Measurements from ENCODE around the gene KATNIP. TPM values are rescaled to one million over a fixed set of nuclear protein-coding genes. Genes with fewer than 3 reads are reported as not detected.
"Not testable (repeated sequence)": the region's sequence is repeated elsewhere in the genome, so short reads cannot be mapped to it uniquely, and the experiment has no call there.

The KATNIP gene
- polyA plus RNA-seq, 1 donor, result 14.7 TPM

- Histone ChIP-seq H3K9me3 (ENCODE audit: control insufficient read depth, low read depth, low read length) (no peaks in the 10 kb centered on the region), H3K4me3 (ENCODE audit: low read length) (no peak overlapping the region), H3K27me3 (ENCODE audit: control insufficient read depth, insufficient read depth, low read length) (no peaks in the 10 kb centered on the region), H3K4me1 (ENCODE audit: control insufficient read depth, insufficient read depth, low read length) (no peaks in the 10 kb centered on the region), H3K27ac (ENCODE audit: low read length) (no peak overlapping the region), H3K36me3 (ENCODE audit: control insufficient read depth, insufficient read depth, low read length) (no peaks in the 10 kb centered on the region)
- DNase-seq, result no peak
- WGBS (ENCODE audit: insufficient coverage, low lambda C conversion rate), result 100% methylated on average over 1 of the region's 1 CpG
Measured at GRCh38 chr16:27556471-27556870, 6.5 kb downstream of the KATNIP start.

- Histone ChIP-seq H3K36me3 (ENCODE audit: control insufficient read depth, insufficient read depth, low read length) (no peaks in the 10 kb centered on the region), H3K4me1 (ENCODE audit: control insufficient read depth, insufficient read depth, low read length) (no peaks in the 10 kb centered on the region), H3K4me3 (ENCODE audit: low read length) (no peak overlapping the region), H3K27ac (ENCODE audit: low read length) (no peak overlapping the region), H3K9me3 (ENCODE audit: control insufficient read depth, low read depth, low read length) (no peaks in the 10 kb centered on the region), H3K27me3 (ENCODE audit: control insufficient read depth, insufficient read depth, low read length) (no peaks in the 10 kb centered on the region)
- no peak for DNase-seq
- WGBS (ENCODE audit: insufficient coverage, low lambda C conversion rate), result no CpG with 5 or more reads among the region's 3 CpGs
Measured at GRCh38 chr16:27558434-27558833, 8.5 kb downstream of the KATNIP start.

GRCh38 chr16:27558932-27559331 lies 9.0 kb downstream of the KATNIP start:
- H3K27ac ChIP-seq (ENCODE audit: low read length), result no peak overlapping the region
- no peaks in the 10 kb centered on the region for H3K9me3 ChIP-seq (ENCODE audit: control insufficient read depth, low read depth, low read length)
- no peak for DNase-seq
- no peaks in the 10 kb centered on the region for H3K36me3 ChIP-seq (ENCODE audit: control insufficient read depth, insufficient read depth, low read length)
- H3K27me3 ChIP-seq (ENCODE audit: control insufficient read depth, insufficient read depth, low read length), result no peaks in the 10 kb centered on the region
- no peak overlapping the region for H3K4me3 ChIP-seq (ENCODE audit: low read length)
- WGBS (ENCODE audit: insufficient coverage, low lambda C conversion rate), result no CpG with 5 or more reads among the region's 1 CpG
- no peaks in the 10 kb centered on the region for H3K4me1 ChIP-seq (ENCODE audit: control insufficient read depth, insufficient read depth, low read length)

- no CpG with 5 or more reads among the region's 8 CpGs for WGBS (ENCODE audit: insufficient coverage, low lambda C conversion rate)
- DNase-seq, result no peak
- no peak overlapping the region for H3K27ac ChIP-seq (ENCODE audit: low read length)
- no peaks in the 10 kb centered on the region for H3K4me1 ChIP-seq (ENCODE audit: control insufficient read depth, insufficient read depth, low read length)
- no peaks in the 10 kb centered on the region for H3K27me3 ChIP-seq (ENCODE audit: control insufficient read depth, insufficient read depth, low read length)
- no peaks in the 10 kb centered on the region for H3K9me3 ChIP-seq (ENCODE audit: control insufficient read depth, low read depth, low read length)
- H3K4me3 ChIP-seq (ENCODE audit: low read length), result no peak overlapping the region
- H3K36me3 ChIP-seq (ENCODE audit: control insufficient read depth, insufficient read depth, low read length), result no peaks in the 10 kb centered on the region
Measured at GRCh38 chr16:27561216-27561615, 11.3 kb downstream of the KATNIP start.

GRCh38 chr16:27564224-27564623 lies 14.3 kb downstream of the KATNIP start:
- Histone ChIP-seq H3K4me3 (ENCODE audit: low read length) (no peak overlapping the region), H3K4me1 (ENCODE audit: control insufficient read depth, insufficient read depth, low read length) (no peaks in the 10 kb centered on the region), H3K9me3 (ENCODE audit: control insufficient read depth, low read depth, low read length) (no peaks in the 10 kb centered on the region), H3K27me3 (ENCODE audit: control insufficient read depth, insufficient read depth, low read length) (no peaks in the 10 kb centered on the region), H3K27ac (ENCODE audit: low read length) (no peak overlapping the region), H3K36me3 (ENCODE audit: control insufficient read depth, insufficient read depth, low read length) (no peaks in the 10 kb centered on the region)
- no CpG with 5 or more reads among the region's 5 CpGs for WGBS (ENCODE audit: insufficient coverage, low lambda C conversion rate)
- DNase-seq, result no peak

GRCh38 chr16:27566417-27566816 lies 16.5 kb downstream of the KATNIP start:
- H3K9me3 ChIP-seq (ENCODE audit: control insufficient read depth, low read depth, low read length), result no peaks in the 10 kb centered on the region
- H3K4me3 ChIP-seq (ENCODE audit: low read length), result no peak overlapping the region
- no peak overlapping the region for H3K27ac ChIP-seq (ENCODE audit: low read length)
- H3K36me3 ChIP-seq (ENCODE audit: control insufficient read depth, insufficient read depth, low read length), result no peaks in the 10 kb centered on the region
- H3K4me1 ChIP-seq (ENCODE audit: control insufficient read depth, insufficient read depth, low read length), result no peaks in the 10 kb centered on the region
- no peaks in the 10 kb centered on the region for H3K27me3 ChIP-seq (ENCODE audit: control insufficient read depth, insufficient read depth, low read length)
- no peak for DNase-seq
- WGBS (ENCODE audit: insufficient coverage, low lambda C conversion rate), result no CpG with 5 or more reads among the region's 6 CpGs

GRCh38 chr16:27568077-27568476 lies 18.1 kb downstream of the KATNIP start:
- WGBS (ENCODE audit: insufficient coverage, low lambda C conversion rate), result 92% methylated on average over 2 of the region's 4 CpGs

GRCh38 chr16:27570986-27571385 lies 21.0 kb downstream of the KATNIP start:
- DNase-seq; H3K4me3 ChIP-seq (ENCODE audit: low read length); H3K27ac ChIP-seq (ENCODE audit: low read length); H3K36me3 ChIP-seq (ENCODE audit: control insufficient read depth, insufficient read depth, low read length); H3K9me3 ChIP-seq (ENCODE audit: control insufficient read depth, low read depth, low read length); H3K4me1 ChIP-seq (ENCODE audit: control insufficient read depth, insufficient read depth, low read length); H3K27me3 ChIP-seq (ENCODE audit: control insufficient read depth, insufficient read depth, low read length): not testable (repeated sequence)
- 100% methylated on average over 2 of the region's 8 CpGs for WGBS (ENCODE audit: insufficient coverage, low lambda C conversion rate)

More at GRCh38 chr16:27568077-27568476, 18.1 kb downstream of the KATNIP start:
- DNase-seq, result no peak
- Histone ChIP-seq H3K27ac (ENCODE audit: low read length) (no peak overlapping the region), H3K36me3 (ENCODE audit: control insufficient read depth, insufficient read depth, low read length) (no peaks in the 10 kb centered on the region), H3K9me3 (ENCODE audit: control insufficient read depth, low read depth, low read length) (no peaks in the 10 kb centered on the region), H3K4me1 (ENCODE audit: control insufficient read depth, insufficient read depth, low read length) (no peaks in the 10 kb centered on the region), H3K4me3 (ENCODE audit: low read length) (no peak overlapping the region), H3K27me3 (ENCODE audit: control insufficient read depth, insufficient read depth, low read length) (no peaks in the 10 kb centered on the region)

- no CpG with 5 or more reads among the region's 8 CpGs for WGBS (ENCODE audit: insufficient coverage, low lambda C conversion rate)
Measured at GRCh38 chr16:27571433-27572326, 21.7 kb downstream of the KATNIP start.

GRCh38 chr16:27572711-27573110 lies 22.8 kb downstream of the KATNIP start:
- 94% methylated on average over 3 of the region's 6 CpGs for WGBS (ENCODE audit: insufficient coverage, low lambda C conversion rate)

More at GRCh38 chr16:27571433-27572326, 21.7 kb downstream of the KATNIP start:
- no peak overlapping the region for H3K4me3 ChIP-seq (ENCODE audit: low read length)
- no peak overlapping the region for H3K27ac ChIP-seq (ENCODE audit: low read length)
- DNase-seq, result no peak
- no peaks in the 10 kb centered on the region for H3K9me3 ChIP-seq (ENCODE audit: control insufficient read depth, low read depth, low read length)
- no peaks in the 10 kb centered on the region for H3K27me3 ChIP-seq (ENCODE audit: control insufficient read depth, insufficient read depth, low read length)
- H3K36me3 ChIP-seq (ENCODE audit: control insufficient read depth, insufficient read depth, low read length), result peaks cover 11% of the 10 kb centered on the region
- H3K4me1 ChIP-seq (ENCODE audit: control insufficient read depth, insufficient read depth, low read length), result no peaks in the 10 kb centered on the region

GRCh38 chr16:27576729-27577128 lies 26.8 kb downstream of the KATNIP start:
- 100% methylated on average over 1 of the region's 5 CpGs for WGBS (ENCODE audit: insufficient coverage, low lambda C conversion rate)
- Histone ChIP-seq H3K4me1 (ENCODE audit: control insufficient read depth, insufficient read depth, low read length) (no peaks in the 10 kb centered on the region), H3K27ac (ENCODE audit: low read length) (no peak overlapping the region), H3K4me3 (ENCODE audit: low read length) (no peak overlapping the region), H3K27me3 (ENCODE audit: control insufficient read depth, insufficient read depth, low read length) (no peaks in the 10 kb centered on the region), H3K36me3 (ENCODE audit: control insufficient read depth, insufficient read depth, low read length) (peaks cover 16% of the 10 kb centered on the region), H3K9me3 (ENCODE audit: control insufficient read depth, low read depth, low read length) (no peaks in the 10 kb centered on the region)
- no peak for DNase-seq

More at GRCh38 chr16:27572711-27573110, 22.8 kb downstream of the KATNIP start:
- Histone ChIP-seq H3K27ac (ENCODE audit: low read length) (no peak overlapping the region), H3K27me3 (ENCODE audit: control insufficient read depth, insufficient read depth, low read length) (no peaks in the 10 kb centered on the region), H3K4me1 (ENCODE audit: control insufficient read depth, insufficient read depth, low read length) (no peaks in the 10 kb centered on the region), H3K9me3 (ENCODE audit: control insufficient read depth, low read depth, low read length) (no peaks in the 10 kb centered on the region), H3K4me3 (ENCODE audit: low read length) (no peak overlapping the region), H3K36me3 (ENCODE audit: control insufficient read depth, insufficient read depth, low read length) (peaks cover 13% of the 10 kb centered on the region)
- DNase-seq, result no peak
